ENCODE data around the gene METTL25B. TPM values are rescaled to one million over a fixed set of nuclear protein-coding genes. Genes with fewer than 3 reads are reported as not detected.

The METTL25B gene
- total and polyA plus RNA-seq, 2 experiments from 2014 or later, result 18.3 to 21.1 TPM

DNA sequence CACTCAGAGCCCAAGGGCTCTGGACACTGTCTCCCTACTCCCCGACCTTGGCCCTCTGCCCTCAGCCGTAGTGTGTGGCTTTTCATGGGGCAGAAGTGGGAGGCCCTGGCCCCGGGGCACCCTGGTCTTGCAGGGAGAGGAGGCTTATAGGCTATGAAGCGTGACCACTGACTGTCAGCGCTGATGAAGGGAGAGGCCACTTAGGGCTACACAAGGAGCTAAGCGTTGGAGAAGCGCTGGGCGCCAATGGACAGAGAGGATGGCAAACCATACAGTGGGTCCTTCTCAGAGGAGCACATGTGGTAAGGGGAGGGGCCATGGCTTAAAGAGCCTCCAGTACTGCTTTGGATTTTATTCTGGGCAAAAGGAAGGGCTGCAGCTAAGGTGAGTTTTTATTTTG is 30.8 kb upstream of the METTL25B start (continued):
- TF ChIP-seq, protein P1, sequence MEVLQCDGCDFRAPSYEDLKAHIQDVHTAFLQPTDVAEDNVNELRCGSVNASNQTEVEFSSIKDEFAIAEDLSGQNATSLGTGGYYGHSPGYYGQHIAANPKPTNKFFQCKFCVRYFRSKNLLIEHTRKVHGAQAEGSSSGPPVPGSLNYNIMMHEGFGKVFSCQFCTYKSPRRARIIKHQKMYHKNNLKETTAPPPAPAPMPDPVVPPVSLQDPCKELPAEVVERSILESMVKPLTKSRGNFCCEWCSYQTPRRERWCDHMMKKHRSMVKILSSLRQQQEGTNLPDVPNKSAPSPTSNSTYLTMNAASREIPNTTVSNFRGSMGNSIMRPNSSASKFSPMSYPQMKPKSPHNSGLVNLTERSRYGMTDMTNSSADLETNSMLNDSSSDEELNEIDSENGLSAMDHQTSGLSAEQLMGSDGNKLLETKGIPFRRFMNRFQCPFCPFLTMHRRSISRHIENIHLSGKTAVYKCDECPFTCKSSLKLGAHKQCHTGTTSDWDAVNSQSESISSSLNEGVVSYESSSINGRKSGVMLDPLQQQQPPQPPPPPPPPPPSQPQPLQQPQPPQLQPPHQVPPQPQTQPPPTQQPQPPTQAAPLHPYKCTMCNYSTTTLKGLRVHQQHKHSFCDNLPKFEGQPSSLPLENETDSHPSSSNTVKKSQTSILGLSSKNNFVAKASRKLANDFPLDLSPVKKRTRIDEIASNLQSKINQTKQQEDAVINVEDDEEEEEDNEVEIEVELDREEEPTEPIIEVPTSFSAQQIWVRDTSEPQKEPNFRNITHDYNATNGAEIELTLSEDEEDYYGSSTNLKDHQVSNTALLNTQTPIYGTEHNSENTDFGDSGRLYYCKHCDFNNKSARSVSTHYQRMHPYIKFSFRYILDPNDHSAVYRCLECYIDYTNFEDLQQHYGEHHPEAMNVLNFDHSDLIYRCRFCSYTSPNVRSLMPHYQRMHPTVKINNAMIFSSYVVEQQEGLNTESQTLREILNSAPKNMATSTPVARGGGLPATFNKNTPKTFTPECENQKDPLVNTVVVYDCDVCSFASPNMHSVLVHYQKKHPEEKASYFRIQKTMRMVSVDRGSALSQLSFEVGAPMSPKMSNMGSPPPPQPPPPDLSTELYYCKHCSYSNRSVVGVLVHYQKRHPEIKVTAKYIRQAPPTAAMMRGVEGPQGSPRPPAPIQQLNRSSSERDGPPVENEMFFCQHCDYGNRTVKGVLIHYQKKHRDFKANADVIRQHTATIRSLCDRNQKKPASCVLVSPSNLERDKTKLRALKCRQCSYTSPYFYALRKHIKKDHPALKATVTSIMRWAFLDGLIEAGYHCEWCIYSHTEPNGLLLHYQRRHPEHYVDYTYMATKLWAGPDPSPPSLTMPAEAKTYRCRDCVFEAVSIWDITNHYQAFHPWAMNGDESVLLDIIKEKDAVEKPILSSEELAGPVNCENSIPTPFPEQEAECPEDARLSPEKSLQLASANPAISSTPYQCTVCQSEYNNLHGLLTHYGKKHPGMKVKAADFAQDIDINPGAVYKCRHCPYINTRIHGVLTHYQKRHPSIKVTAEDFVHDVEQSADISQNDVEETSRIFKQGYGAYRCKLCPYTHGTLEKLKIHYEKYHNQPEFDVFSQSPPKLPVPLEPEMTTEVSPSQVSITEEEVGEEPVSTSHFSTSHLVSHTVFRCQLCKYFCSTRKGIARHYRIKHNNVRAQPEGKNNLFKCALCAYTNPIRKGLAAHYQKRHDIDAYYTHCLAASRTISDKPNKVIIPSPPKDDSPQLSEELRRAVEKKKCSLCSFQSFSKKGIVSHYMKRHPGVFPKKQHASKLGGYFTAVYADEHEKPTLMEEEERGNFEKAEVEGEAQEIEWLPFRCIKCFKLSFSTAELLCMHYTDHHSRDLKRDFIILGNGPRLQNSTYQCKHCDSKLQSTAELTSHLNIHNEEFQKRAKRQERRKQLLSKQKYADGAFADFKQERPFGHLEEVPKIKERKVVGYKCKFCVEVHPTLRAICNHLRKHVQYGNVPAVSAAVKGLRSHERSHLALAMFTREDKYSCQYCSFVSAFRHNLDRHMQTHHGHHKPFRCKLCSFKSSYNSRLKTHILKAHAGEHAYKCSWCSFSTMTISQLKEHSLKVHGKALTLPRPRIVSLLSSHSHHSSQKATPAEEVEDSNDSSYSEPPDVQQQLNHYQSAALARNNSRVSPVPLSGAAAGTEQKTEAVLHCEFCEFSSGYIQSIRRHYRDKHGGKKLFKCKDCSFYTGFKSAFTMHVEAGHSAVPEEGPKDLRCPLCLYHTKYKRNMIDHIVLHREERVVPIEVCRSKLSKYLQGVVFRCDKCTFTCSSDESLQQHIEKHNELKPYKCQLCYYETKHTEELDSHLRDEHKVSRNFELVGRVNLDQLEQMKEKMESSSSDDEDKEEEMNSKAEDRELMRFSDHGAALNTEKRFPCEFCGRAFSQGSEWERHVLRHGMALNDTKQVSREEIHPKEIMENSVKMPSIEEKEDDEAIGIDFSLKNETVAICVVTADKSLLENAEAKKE (CRISPR knock-in tag; IDR thresholded peaks at IDR 0.05), result no peak
- no peak for TF ChIP-seq ETS1 (IDR thresholded peaks at IDR 0.05)
- TF ChIP-seq EZH2phosphoT487 (IDR thresholded peaks at IDR 0.05; ENCODE audit: unreplicated experiment), result no peak
- TF ChIP-seq ZNF331 (CRISPR knock-in tag; IDR thresholded peaks at IDR 0.05; ENCODE audit: low read depth), result no peak
- TF ChIP-seq, protein P2, sequence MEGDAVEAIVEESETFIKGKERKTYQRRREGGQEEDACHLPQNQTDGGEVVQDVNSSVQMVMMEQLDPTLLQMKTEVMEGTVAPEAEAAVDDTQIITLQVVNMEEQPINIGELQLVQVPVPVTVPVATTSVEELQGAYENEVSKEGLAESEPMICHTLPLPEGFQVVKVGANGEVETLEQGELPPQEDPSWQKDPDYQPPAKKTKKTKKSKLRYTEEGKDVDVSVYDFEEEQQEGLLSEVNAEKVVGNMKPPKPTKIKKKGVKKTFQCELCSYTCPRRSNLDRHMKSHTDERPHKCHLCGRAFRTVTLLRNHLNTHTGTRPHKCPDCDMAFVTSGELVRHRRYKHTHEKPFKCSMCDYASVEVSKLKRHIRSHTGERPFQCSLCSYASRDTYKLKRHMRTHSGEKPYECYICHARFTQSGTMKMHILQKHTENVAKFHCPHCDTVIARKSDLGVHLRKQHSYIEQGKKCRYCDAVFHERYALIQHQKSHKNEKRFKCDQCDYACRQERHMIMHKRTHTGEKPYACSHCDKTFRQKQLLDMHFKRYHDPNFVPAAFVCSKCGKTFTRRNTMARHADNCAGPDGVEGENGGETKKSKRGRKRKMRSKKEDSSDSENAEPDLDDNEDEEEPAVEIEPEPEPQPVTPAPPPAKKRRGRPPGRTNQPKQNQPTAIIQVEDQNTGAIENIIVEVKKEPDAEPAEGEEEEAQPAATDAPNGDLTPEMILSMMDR (conservative IDR thresholded peaks at IDR 0.05; ENCODE audit: low read depth in 2 of 2), result no peak

DNA sequence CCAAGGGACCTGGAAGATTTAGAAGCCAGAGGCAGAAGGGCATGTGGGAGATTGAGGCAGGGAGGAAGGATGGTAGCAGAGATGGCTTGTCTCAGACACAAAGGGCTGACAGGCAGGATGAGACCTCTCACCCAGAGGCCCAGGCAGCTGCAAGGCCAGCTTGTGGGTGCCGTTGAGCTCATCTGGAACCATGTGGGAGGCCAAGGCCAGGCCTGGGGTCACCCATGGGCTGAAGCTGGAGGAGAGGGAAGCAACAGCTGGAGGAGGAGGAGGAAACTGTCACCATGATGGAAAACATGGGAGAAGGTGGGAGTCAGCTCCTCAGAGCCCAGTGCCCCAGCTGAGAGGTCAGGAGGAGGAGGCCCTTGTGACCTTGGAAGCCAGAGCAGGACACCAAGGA is 29.3 kb upstream of the METTL25B start:
- Histone ChIP-seq H3K4me1 (ENCODE audit: insufficient read depth) (peaks cover 22% of the 10 kb centered on the region), H4K20me1 (replicated peaks; ENCODE audit: insufficient read depth) (no peaks in the 10 kb centered on the region; the same call in 1 of the 2 replicates), H3K27me3 (ENCODE audit: insufficient read depth) (peaks cover 11% of the 10 kb centered on the region), H3K4me2 (no peak overlapping the region), H3K27ac (ENCODE audit: low read depth) (no peak overlapping the region), H3K4me3 (no peak overlapping the region), H3K9me2 (ENCODE audit: insufficient read depth) (no peaks in the 10 kb centered on the region), H2AFZ (no peak overlapping the region), H3K36me3 (ENCODE audit: insufficient read depth) (no peaks in the 10 kb centered on the region; the same call in 1 of the 2 replicates), H3F3A (replicated peaks; ENCODE audit: low read depth) (peaks cover 11% of the 10 kb centered on the region), H3K79me2 (replicated peaks; ENCODE audit: insufficient read depth) (peaks cover 6% of the 10 kb centered on the region)
- Mint-ChIP-seq H3K4me1 (peaks cover 33% of the 10 kb centered on the region), H3K4me3 (no peak overlapping the region), H3K9me3 (no peaks in the 10 kb centered on the region; the same call in 2 of the 3 replicates), H3K36me3 (ENCODE audit: low read depth) (peaks cover 47% of the 10 kb centered on the region), H3K27ac (no peak overlapping the region), H3K27me3 (ENCODE audit: insufficient read depth, low read depth, poor library complexity) (peaks cover 19% of the 10 kb centered on the region)
- no peak for DNase-seq (ENCODE audit: low spot score)
- ATAC-seq, result no peak
- TF ChIP-seq, protein P2 (conservative IDR thresholded peaks at IDR 0.05; ENCODE audit: low read depth in 2 of 2), result no peak
- no peak for TF ChIP-seq JUNB (IDR thresholded peaks at IDR 0.05; ENCODE audit: unreplicated experiment)
- TF ChIP-seq CREB1 (CRISPR knock-in tag; IDR thresholded peaks at IDR 0.05; ENCODE audit: low read depth), result no peak
- TF ChIP-seq NANOG (IDR thresholded peaks at IDR 0.05; ENCODE audit: borderline replicate concordance), result no peak
- TF ChIP-seq ETS1 (IDR thresholded peaks at IDR 0.05), result no peak
- no peak for TF ChIP-seq ZNF331 (CRISPR knock-in tag; IDR thresholded peaks at IDR 0.05; ENCODE audit: low read depth)
- no peak for TF ChIP-seq EZH2phosphoT487 (IDR thresholded peaks at IDR 0.05; ENCODE audit: unreplicated experiment)
- TF ChIP-seq POLR2AphosphoS5 (IDR thresholded peaks at IDR 0.05; ENCODE audit: low read depth), result no peak

Data from GM23338 (cell line).